Occipital lobe (tissue), 2 donors: ENCODE data around the gene CLDN14. TPM values are rescaled to one million over a fixed set of nuclear protein-coding genes. Genes with fewer than 3 reads are reported as not detected.

Source experiments
- DNase-seq: peaks from one replicate; lab custom pipeline; 2025; lab: John Stamatoyannopoulos, UW
- total RNA-seq: library from RNA; depleted of rRNA; stranded (reverse); fragments of >200 nt; gene quantifications from one replicate; pipeline ENCODE4 v1.2.3, GENCODE V29; 2014

Gene CLDN14
- total RNA-seq: not detected

GRCh38 chr21:36479415-36480402, at the start of gene CLDN14:
Gene CLDN14, minus strand, starts transcription at chr21:36480122. Its CDS starts 18,427 bp downstream, at chr21:36461695.
- no peak for DNase-seq

- no peak for DNase-seq
These were observed 48.8 kb upstream of the CLDN14 start for GRCh38 chr21:36528716-36529115.

GRCh38 chr21:36527317-36527716, 47.4 kb upstream of the CLDN14 start:
- no peak for DNase-seq

GRCh38 chr21:36526104-36526503, 46.2 kb upstream of the CLDN14 start:
- DNase-seq: no peak

- no peak for DNase-seq
These were observed 44.6 kb upstream of the CLDN14 start for GRCh38 chr21:36524477-36524876.

GRCh38 chr21:36522219-36522808, 42.4 kb upstream of the CLDN14 start:
- DNase-seq: no peak

- no peak for DNase-seq
These were observed 39.1 kb upstream of the CLDN14 start for GRCh38 chr21:36518883-36519492.

GRCh38 chr21:36517366-36518075, 37.6 kb upstream of the CLDN14 start:
- no peak for DNase-seq

- no peak for DNase-seq
These were observed 36.4 kb upstream of the CLDN14 start for GRCh38 chr21:36516281-36516680.

GRCh38 chr21:36513430-36513829, 33.5 kb upstream of the CLDN14 start:
- no peak for DNase-seq

GRCh38 chr21:36512971-36513370, 33.0 kb upstream of the CLDN14 start:
- no peak for DNase-seq

GRCh38 chr21:36511484-36512220, 31.7 kb upstream of the CLDN14 start:
- DNase-seq: no peak

- DNase-seq: no peak
These were observed 31.0 kb upstream of the CLDN14 start for GRCh38 chr21:36510911-36511310.

GRCh38 chr21:36509973-36510664, 30.2 kb upstream of the CLDN14 start:
- no peak for DNase-seq

GRCh38 chr21:36508948-36509347, 29.0 kb upstream of the CLDN14 start:
- DNase-seq: no peak

GRCh38 chr21:36507397-36508018, 27.6 kb upstream of the CLDN14 start:
- DNase-seq: no peak

- DNase-seq: no peak
These were observed 26.6 kb upstream of the CLDN14 start for GRCh38 chr21:36506482-36506881.

- DNase-seq: no peak
These were observed 24.4 kb upstream of the CLDN14 start for GRCh38 chr21:36504067-36505058.

- DNase-seq: no peak
These were observed 22.4 kb upstream of the CLDN14 start for GRCh38 chr21:36502365-36502764.
